ENCODE data around the gene WDR53.
"Not testable (repeated sequence)": the region's sequence is repeated elsewhere in the genome, so short reads cannot be mapped to it uniquely, and the experiment has no call there.

The WDR53 gene

DNA sequence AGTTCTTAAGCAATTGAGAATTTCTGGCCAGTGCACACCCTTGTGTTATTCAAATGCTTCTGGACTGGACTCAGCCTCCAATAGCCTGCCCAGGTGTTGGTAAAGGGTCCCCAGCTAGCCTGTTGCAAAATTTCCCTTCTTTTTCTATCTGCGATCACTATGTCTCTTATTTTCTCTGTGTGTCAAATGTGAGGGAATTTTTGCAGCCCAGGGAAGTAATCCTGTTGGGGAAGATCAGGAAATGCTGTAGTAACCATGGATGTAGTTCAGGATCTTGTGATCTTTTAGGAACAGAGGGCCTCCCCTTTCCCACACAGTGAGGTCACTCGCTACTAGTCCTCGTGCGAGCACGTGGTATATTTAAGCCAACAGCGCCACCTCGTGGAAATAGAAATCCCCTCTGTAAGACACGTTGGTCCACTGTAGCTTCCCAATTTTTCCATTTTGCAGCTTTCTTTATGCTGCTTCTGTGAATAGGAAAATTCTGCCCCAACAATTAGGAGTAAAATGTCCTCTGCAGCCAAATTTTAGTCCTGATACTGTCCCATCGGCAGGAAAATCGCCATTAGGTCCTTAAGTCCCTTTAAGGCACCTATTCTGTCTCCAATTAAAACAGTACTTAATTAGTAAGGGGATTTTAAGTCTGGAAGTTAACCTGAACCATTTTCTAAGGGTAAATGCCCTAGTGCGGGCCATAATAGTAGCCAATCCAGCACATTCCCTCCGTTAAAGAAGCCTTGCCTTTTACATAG is 49.2 kb downstream of the WDR53 start:
- peak in 2 of 3 donors; percentile 68 for DNase-seq (ENCODE audit: low read depth in 3 of 3)

DNA sequence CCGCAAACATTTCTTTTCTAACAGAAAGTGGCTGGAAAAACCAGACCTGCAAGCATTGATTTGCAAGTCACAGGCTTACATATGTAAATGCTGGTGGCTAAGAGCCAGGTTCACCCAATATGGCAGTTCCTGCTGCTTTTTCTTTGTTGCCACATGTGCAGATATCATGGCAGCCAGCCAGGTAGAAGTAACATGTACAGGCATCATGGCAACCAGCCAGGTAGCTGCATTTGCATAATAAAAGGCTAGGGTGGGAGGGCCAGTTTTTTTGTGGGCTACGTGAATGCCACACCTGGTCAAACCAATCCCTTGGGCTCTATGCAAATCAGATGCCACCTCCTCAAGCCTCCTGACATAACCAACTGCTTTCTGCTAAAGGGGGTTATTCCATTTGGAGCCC is 50.4 kb downstream of the WDR53 start:
- DNase-seq (ENCODE audit: low read depth in 3 of 3), result no peak

DNA sequence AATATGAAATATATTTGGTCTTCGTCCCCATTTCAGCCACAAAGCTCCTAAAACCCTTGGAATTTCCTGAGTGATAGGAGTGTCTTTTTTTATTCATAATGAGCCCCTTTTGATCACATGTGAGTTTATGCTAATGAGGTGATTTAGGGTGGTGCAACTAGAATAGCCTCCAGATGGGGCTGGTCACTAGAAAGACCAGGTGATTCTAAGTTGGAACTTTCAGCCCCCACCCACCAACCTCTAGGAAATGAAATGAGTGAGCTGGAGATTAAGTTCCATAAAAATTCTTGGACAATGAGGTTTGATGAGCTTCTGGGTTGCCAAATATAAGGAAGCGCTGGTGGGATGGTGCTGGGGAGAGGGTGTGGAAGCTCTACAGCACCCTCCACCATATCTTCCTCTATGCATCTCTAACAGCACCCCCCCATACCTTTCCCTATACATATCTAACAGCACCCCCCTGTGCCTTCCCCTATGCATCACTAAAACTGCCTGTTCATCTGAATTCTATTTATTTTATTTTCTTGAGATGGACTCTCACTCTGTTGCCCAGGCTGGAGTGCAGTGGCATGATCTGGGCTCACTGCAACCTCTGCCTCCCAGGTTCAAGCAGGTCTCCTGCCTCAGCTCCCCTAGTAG is 51.1 kb downstream of the WDR53 start:
- DNase-seq (ENCODE audit: low read depth in 3 of 3), result no peak

DNA sequence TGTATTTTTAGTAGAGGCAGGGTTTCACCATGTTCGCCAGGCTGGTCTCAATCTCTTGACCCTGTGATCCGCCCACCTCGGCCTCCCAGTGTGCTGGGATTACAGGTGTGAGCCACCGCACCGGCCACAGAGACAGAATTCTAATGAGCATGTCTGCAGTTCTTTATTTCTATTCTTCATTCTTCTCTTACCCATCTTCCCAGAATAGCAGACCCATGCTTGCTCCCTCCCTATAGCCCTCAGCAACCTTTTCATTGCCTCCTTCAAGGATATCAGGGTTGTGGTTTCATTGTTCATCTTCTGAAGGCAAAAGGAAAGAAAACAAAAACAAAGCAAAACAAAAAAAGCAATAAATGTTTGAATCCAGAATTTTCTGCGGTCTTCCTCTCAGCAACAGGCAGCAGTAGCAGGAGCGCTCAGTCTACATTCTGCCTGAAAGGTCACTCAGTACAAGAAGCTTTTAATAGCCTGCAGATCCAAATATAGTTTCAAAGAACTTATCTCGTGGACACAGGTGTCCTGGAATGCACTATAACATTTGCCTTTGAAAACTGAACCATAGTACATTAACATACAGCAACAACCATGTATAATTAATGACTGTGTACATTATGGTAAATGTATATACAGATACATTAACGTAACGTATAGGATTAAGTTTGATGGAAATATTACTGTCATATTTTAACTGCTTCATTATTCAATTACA is 53.3 kb downstream of the WDR53 start, which contains the start of gene SMCO1:
TSS of gene SMCO1 (minus strand) at position 434 of the 709 bp plus-strand sequence. CDS start at position 297, 137 bp downstream.
- DNase-seq (ENCODE audit: low read depth in 3 of 3), result no peak

DNA sequence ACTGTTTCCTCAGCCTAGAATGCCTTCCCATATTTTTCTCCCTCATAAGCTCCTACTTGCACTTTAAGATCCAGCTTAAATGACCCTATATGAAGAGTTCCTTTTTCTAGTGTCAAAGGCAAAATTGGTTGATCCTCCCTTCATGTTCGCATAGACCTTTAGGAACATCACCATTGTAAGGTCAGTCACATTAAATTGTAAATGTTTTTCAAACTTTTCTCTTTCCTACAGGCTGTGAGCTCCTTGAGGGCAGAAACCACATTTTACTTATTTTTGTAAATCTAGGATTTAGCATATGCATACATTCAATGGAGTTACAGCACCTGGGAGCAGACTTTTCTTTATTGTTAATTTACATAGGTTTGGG is 54.0 kb downstream of the WDR53 start:
- DNase-seq (ENCODE audit: low read depth in 3 of 3), result no peak

DNA sequence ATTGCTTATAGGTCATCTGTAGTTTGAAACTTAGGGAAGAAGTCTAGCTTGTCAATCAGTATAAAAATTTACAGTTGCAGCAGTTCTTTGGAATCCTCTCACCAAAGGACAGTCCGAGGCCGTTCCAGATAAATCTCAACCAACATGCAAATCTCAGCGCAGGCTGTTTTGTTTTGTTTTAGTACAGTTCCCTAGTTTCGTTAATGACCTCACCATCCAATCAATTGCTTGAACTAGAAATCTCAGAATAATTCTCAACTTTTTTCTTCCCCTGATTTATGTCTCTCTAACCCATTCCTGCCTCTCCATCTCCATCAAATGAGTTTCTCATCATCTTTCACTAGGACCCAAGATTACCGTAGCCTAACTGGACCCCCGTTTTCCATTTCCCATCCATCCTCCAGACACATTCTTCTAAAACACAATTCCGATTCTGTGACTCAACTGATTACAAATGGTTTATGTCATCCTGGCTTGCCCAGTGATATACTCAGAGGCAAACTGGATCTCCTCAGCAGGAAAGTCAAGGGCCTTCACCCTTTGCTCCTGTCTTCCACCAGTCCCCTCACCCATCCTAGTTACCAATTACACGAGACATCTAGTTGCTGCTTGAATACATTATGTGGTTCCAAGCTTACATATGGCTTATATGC is 54.5 kb downstream of the WDR53 start:
- DNase-seq (ENCODE audit: low read depth in 3 of 3), result no peak

DNA sequence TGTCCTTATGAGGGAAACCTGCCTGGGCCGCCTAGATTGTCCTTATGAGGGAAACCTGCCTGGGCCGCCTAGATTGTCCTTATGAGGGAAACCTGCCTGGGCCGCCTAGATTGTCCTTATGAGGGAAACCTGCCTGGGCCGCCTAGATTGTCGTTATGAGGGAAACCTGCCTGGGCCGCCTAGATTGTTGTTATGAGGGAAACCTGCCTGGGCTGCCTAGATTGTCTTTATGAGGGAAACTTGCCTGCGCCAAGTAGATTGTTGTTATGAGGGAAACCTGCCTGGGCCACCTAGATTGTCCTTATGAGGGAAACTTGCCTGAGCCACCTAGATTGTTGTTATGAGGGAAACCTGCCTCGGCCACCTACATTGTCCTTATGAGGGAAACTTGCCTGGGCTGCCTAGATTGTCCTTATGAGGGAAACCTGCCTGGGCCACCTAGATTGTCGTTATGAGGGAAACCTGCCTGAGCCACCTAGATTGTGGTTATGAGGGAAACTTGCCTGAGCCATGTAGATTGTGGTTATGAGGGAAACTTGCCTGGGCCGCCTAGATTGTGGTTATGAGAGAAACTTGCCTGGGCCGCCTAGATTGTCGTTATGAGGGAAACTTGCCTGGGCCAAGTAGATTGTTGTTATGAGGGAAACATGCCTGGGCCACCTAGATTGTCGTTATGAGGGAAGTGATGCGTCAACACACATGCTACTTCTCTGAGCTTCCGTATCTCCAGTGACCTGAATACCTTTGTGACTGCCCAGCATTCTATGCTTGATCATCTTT is 56.5 kb downstream of the WDR53 start:
- DNase-seq (ENCODE audit: low read depth in 3 of 3), result not testable (repeated sequence)

DNA sequence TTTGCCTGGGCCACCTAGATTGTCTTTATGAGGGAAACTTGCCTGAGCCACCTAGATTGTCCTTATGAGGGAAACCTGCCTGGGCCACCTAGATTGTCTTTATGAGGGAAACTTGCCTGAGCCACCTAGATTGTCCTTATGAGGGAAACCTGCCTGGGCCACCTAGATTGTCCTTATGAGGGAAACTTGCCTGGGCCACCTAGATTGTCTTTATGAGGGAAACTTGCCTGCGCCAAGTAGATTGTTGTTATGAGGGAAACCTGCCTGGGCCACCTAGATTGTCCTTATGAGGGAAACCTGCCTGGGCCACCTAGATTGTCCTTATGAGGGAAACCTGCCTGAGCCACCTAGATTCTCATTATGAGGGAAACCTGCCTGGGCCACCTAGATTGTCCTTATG is 57.2 kb downstream of the WDR53 start:
- not testable (repeated sequence) for DNase-seq (ENCODE audit: low read depth in 3 of 3)

DNA sequence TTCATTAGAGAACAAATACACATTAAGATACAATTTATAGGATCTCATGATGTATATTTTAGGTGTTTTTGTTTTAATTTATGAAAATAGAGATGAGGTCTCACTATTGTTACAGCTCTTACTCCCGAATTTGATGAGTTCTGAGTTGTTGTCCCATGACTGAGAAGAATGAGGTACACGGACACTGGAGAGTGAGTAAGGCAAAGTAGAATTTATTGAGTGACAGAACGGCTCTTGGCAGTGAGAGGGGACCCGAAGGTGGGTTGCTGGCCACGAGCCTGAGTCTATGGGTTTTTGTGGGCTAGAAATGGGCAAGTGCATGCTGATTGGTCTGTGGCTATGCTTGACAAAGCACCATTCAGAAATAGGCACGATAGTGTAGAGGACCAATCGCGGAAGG is 61.7 kb downstream of the WDR53 start:
- no peak for DNase-seq (ENCODE audit: low read depth in 3 of 3)

DNA sequence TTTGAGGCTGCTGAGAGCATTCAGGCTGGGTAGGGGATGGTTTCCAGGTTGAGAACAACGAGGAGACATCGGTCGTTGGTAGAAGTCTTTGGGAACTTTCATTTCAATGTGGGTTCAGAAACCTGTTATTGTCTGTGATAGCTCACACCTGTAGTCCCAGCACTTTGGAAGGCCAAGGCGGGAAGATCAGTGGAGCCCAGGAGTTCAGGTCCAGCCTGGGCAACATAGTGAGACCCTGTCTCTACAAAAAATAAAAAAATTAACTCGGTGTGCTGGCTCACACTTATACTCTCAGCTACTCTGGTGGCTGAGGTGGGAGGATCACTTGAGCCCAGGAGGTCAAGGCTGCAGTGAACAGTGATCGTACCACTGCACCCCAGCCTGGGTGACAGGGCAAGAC is 63.8 kb downstream of the WDR53 start:
- no peak for DNase-seq (ENCODE audit: low read depth in 3 of 3)

Data from stimulated activated CD4-positive, alpha-beta T cell treated with anti-CD3 and anti-CD28 coated beads, TNF-alpha, amount 100 ng/mL, for 48 hours (primary cell).